CD8-positive, alpha-beta memory T cell (primary cell): ENCODE data around the gene LYST. TPM values are rescaled to one million over a fixed set of nuclear protein-coding genes. Genes with fewer than 3 reads are reported as not detected.

Experiments
- CTCF ChIA-PET: fragments of 350-600 bp; sonication (Branson Sonifier 250); formaldehyde crosslinking; loops from one replicate; lab custom pipeline; 2021; ENCODE audit warnings: antibody characterized with exemption; lab: Charles Lee
- POLR2A ChIA-PET: fragments of 350-600 bp; sonication (Branson Sonifier 250); formaldehyde crosslinking; loops from one replicate; lab custom pipeline; 2021; ENCODE audit warnings: antibody characterized with exemption; lab: Charles Lee
- DNase-seq, 5 donors: peaks; one replicate each; pipeline versions ENCODE4 v3.0.0 to v3.0.0-alpha.2; 2020 to 2022; ENCODE audit warnings: mixed read lengths in 1 of 5
- H3K27ac ChIP-seq: one replicate; pipeline ENCODE4 v1.7.0; 2013; ENCODE audit warnings: low read depth, mild to moderate bottlenecking, low read length, moderate library complexity
- H3K27me3 ChIP-seq: 2 replicates; pipeline ENCODE4 v1.7.0; 2013; ENCODE audit warnings: low read length, mild to moderate bottlenecking; ENCODE audit not compliant: insufficient read depth, poor library complexity, severe bottlenecking
- H3K36me3 ChIP-seq: 2 replicates; pipeline ENCODE4 v1.7.0; 2013; ENCODE audit warnings: mild to moderate bottlenecking, low read length, moderate library complexity; ENCODE audit not compliant: insufficient read depth
- H3K4me1 ChIP-seq: 2 replicates; pipeline ENCODE4 v1.7.0; 2013; ENCODE audit warnings: mild to moderate bottlenecking, low read length, moderate library complexity; ENCODE audit not compliant: insufficient read depth
- H3K4me3 ChIP-seq: 2 replicates; pipeline ENCODE4 v1.7.0; 2013; ENCODE audit warnings: mild to moderate bottlenecking, low read length
- H3K9me3 ChIP-seq: 2 replicates; pipeline ENCODE4 v1.7.0; 2013; ENCODE audit warnings: mild to moderate bottlenecking, low read length
- H3K27ac Mint-ChIP-seq, 8 donors: one replicate each; pipeline ENCODE4 v1.8.0; 2020 to 2021; ENCODE audit warnings: mixed read lengths in 8 of 8, mild to moderate bottlenecking in 6 of 8, inconsistent platforms in 3 of 8, moderate library complexity in 3 of 8
- H3K27me3 Mint-ChIP-seq, 2 donors: one replicate each; pipeline ENCODE4 v1.8.0; 2020 to 2021; ENCODE audit warnings: mixed read lengths in 2 of 2, mild to moderate bottlenecking in 1 of 2, moderate library complexity in 1 of 2
- H3K36me3 Mint-ChIP-seq, 3 donors: one replicate each; pipeline ENCODE4 v1.8.0; 2020 to 2021; ENCODE audit warnings: mixed read lengths in 3 of 3, inconsistent platforms in 1 of 3, mild to moderate bottlenecking in 1 of 3
- H3K4me1 Mint-ChIP-seq, 3 donors: one replicate each; pipeline ENCODE4 v1.8.0; 2020 to 2021; ENCODE audit warnings: mixed read lengths in 3 of 3, inconsistent platforms in 1 of 3, mild to moderate bottlenecking in 1 of 3
- H3K4me3 Mint-ChIP-seq, 7 donors: one replicate each; pipeline ENCODE4 v1.8.0; 2020 to 2021; ENCODE audit warnings: mixed read lengths in 7 of 7, mild to moderate bottlenecking in 6 of 7, moderate library complexity in 4 of 7, inconsistent platforms in 2 of 7
- H3K9me3 Mint-ChIP-seq, 5 donors: one replicate each; pipeline ENCODE4 v1.8.0; 2020 to 2022; ENCODE audit warnings: mixed read lengths in 5 of 5, mild to moderate bottlenecking in 3 of 5, moderate library complexity in 2 of 5, inconsistent platforms in 1 of 5
- polyA plus RNA-seq: library from polyadenylated mRNA; unstranded; fragments of 300-500 nt; fragmentation: Illumina TruSeq; gene quantifications from one replicate; pipeline ENCODE4 v1.2.3, GENCODE V29; 2021
- total RNA-seq, 2 experiments: library from RNA; stranded (reverse); gene quantifications; one replicate each; pipeline ENCODE4 v1.2.3, GENCODE V29; 2021

The LYST gene
- total and polyA plus RNA-seq, 3 experiments from 2014 or later = 24.1 to 79.9 (median 76.9) TPM

- ChIA-PET CTCF (no interaction called here), POLR2A (no interaction called here)
- no peaks in the 10 kb centered on the region for H3K9me3 Mint-ChIP-seq
- Histone ChIP-seq H3K4me1 (no peaks in the 10 kb centered on the region), H3K36me3 (no peaks in the 10 kb centered on the region), H3K9me3 (no peaks in the 10 kb centered on the region), H3K4me3 (no peak overlapping the region), H3K27me3 (no peaks in the 10 kb centered on the region), H3K27ac (no peak overlapping the region)
- H3K27ac Mint-ChIP-seq = no peak overlapping the region
- H3K4me3 Mint-ChIP-seq = no peak overlapping the region
- no peaks in the 10 kb centered on the region for H3K36me3 Mint-ChIP-seq
- no peak for DNase-seq
- no peaks in the 10 kb centered on the region for H3K4me1 Mint-ChIP-seq
- H3K27me3 Mint-ChIP-seq = peaks cover 0 to 4% of the 10 kb centered on the region in 2 donors
Measured at GRCh38 chr1:235612761-235613160, 253.9 kb downstream of the LYST start.

Other genes with a start within 250 kb of the LYST start
- 1 to 10 TPM; 5.2 to 5.6 TPM for gene GNG4, start 217.1 kb downstream of the LYST start, total RNA-seq
- not detected for gene GNG4, start 217.1 kb downstream of the LYST start, polyA plus RNA-seq
- gene NID1, start 198.2 kb upstream of the LYST start, total RNA-seq = under 1 TPM; 0.09 to 0.15 TPM
- gene NID1, start 198.2 kb upstream of the LYST start, polyA plus RNA-seq = not detected